HG02840 (cell line): ENCODE results near the gene NEAT1.
A peak's percentile ranks its signal among the peaks of the same experiment; 100 is the strongest.
"Not testable (repeated sequence)": the region's sequence is repeated elsewhere in the genome, so short reads cannot be mapped to it uniquely, and the experiment has no call there.

Experiments used
- ATAC-seq: cut with Tn5 transposase; IDR thresholded peaks from one replicate; pipeline ENCODE4 v1.9.1; 2021; ENCODE audit warnings: mild to moderate bottlenecking, moderate library complexity, moderate number of reproducible peaks; ENCODE audit not compliant: unreplicated experiment, low FRiP score

NEAT1 gene

DNA sequence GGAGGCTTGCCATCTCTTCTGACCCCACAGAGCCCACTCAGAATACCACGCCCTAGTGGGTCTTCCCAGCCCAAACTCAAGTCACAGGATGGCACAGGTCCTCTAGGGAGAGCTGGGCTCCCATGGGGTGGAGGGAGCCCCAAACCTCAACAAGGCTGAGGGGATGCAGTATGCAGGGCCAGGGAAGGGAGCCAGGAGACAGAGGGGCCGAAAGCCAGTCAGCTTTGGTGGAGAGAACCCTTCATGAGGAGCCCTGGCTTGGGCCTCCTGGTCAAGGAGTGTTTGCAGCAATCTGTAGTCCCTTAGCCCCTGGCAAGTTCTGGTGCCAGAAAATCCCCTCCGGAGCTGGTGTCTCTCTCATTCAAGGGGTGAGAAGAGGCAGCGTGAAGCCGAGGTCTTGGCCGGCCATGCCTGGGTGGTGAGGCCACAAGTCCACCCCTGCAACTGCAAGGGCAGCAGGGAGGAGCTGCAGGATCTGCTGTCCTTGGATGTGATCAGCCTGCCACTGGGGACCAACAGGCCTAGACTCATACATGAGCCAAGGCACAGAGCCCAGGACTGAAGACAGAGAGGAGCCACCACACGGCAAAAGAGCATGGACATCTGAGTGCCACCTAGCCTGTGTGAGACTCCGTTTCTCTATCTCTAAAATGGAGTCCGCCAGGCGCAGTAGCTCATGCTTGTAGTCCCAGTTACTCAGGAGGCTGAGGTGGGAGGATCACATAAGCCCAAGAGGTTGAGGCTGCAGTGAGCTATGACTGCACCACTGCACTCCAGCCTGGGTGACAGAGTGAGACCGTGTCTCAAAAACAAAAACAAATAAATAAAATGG lies 24.1 kb downstream of the NEAT1 start:
- ATAC-seq, result no peak

DNA sequence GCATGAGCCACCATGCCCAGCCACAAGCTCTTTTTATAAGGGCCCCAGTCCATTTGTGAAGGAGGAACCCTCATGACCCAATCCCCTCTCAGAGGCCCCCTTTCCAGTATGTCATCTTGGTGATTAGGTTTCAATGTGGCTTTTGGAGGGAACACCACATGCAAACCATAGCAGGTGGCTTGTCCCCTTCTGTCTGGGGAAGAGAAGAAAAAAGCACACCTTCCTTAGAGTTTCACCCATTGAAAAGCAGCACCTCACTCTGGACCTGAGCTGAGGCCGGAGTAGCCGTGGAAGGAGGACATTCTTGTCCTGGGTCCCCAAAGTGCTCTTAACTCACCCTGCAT lies 25.4 kb downstream of the NEAT1 start:
- ATAC-seq, result no peak

DNA sequence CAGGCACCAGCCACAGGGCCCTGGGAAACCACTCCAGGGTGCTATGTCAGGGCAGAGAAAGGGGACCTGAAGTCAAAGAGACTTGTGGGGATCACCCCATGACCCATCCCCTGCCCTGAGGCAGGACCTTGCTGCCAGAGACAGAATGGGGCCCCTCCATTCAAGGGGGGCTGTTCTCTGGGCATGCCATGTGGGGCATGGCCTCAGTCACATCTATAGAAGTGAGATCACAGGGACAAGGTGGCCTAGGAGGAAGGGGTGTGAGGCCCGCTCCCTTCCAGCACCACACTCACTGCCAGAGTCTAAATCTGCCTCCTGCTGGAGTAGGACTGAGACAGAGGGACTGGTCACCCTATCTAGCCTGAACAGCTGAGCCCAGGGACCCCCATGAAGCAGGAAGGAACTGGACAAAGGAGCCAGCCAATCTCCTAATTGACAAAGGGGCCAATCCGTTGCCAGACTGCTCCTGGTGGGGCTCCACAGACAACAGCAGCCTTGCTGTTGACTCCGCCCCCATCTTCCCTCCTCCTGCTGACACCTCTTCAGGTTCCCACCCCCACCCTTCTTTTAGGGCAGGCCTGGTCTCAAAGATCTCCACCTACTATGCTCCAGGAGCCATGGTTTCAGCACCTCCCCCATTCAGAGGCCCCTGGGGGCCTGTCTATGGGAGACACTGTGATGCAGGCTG lies 26.0 kb downstream of the NEAT1 start:
- ATAC-seq, result no peak

DNA sequence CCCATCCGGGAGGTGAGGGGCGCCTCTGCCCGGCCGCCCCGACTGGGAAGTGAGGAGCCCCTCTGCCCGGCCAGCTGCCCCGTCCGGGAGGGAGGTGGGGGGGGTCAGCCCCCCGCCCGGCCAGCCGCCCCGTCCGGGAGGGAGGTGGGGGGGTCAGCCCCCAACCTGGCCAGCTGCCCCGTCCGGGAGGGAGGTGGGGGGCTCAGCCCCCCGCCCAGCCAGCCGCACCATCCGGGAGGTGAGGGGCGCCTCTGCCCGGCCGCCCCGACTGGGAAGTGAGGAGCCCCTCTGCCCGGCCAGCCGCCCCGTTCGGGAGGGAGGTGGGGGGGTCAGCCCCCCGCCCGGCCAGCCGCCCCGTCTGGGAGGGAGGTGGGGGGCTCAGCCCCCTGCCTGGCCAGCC lies 28.7 kb downstream of the NEAT1 start:
- not testable (repeated sequence) for ATAC-seq

DNA sequence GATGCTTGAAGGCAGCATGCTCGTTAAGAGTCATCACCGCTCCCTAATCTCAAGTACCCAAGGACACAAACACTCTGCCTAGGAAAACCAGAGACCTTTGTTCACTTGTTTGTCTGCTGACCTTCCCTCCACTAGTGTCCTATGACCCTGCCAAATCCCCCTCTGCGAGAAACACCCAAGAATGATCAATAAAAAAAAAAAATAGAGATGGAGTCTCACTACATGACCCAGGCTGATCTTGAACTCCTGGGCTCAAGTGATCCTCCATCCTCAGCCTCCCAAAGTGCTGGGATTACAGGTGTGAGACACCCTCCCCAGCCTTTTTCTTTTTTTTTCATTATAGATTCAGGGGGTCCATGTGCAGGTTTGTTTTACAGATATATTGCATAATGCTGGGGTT lies 29.7 kb downstream of the NEAT1 start:
- not testable (repeated sequence) for ATAC-seq

DNA sequence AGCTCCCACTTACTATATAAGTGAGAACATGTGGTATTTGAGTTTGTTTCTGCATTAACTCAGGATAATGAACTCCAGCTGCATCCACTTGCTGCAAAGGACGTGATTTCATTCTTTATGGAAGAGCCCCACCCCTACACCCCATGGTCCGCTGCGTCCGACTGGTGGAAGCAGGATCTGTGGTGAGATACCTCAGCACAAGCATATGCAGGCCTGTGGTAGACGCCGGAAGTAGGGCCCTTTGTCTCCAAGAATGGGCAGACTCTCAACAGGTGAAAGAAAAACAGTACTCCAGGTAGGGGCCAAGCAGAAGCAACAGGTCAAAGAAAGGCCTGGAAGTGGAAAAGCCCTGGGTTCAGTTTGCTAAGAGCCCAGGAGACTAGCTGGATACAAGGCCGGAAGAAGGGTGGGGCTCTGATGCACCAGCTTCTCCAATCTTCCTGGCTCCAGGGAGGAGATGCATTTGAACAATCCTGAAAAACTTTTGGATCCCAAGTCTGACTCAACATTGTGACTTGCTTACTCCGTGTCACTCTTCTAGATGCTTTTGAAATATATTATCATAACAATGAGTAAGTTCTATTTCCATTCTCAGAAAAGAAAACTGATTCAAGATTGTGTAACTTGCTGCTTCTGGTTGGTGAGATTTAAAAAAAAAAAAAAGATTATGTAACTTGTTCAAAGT lies 30.4 kb downstream of the NEAT1 start:
- no peak for ATAC-seq

DNA sequence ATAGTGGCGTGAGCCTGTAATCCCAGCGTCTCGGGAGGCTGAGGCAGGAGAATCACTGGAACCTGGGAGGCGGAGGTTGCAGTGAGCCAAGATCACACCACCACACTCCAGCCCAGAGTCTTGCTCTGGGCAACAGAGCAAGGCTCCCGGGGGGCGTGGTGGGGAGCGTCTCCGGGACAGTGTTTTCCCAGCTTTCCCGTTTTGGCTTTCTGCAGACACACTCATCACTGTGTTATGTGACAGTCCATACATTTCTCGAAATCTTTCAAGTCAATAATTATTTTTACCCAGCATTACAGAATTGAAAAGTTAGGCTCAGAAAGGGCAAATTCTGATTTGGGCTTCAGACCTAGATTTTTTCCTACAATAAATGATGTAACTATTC lies 31.7 kb downstream of the NEAT1 start:
- ATAC-seq, result no peak

DNA sequence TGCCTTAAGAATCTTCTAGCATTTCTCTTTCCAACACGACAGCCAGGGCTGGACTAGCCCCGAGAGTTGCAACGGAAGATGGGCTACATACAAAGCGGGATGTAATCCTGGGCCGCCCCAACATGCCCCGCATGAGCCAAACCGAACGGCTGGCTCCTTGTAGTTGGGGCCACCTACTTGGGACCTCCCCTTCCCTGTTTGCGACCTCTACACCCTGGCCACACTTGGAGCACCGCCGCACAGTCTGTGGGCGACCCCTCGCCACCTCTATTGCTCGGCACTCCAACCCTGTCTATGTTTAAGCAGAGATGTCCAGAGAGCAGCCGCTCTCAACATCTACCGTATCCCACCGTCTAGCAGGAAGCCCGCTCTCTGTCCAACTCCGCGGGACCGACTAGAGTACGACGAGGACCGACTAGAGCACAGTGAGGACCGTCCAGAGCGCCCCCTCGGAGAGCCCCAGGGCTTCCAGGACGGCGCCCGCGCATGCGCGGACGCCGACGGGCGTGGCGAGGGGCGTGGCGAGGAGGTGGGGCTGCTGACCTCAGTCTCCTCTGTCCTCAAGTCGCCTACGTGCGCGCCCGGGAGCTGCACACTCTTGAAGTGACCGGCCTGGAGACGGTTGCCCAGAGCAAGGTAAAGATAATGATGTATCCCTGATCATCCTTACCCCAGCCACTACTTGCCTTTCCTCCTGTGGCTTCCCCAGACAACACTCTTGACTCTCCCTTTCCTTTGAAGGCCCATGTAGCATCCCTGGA lies 32.3 kb downstream of the NEAT1 start:
- peak; percentile 77 for ATAC-seq

DNA sequence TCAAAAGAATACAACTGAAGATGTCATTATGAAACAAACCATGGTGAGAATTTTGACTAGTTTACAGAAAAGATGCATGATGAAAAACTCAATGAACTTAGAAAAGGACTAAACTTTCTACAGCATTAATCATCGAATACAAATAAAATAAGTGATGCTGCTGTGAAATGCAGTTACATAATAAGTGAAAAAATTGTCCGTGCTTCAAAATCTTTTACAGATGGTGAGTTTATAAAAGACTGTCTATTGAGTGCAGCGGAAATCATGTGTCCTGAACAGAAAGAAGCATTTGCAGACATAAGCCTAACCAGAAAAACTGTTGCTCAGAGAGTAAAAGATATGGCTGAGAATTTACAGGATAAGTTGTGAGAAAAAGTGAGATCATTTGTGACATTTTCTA lies 33.8 kb downstream of the NEAT1 start:
- ATAC-seq, result no peak

DNA sequence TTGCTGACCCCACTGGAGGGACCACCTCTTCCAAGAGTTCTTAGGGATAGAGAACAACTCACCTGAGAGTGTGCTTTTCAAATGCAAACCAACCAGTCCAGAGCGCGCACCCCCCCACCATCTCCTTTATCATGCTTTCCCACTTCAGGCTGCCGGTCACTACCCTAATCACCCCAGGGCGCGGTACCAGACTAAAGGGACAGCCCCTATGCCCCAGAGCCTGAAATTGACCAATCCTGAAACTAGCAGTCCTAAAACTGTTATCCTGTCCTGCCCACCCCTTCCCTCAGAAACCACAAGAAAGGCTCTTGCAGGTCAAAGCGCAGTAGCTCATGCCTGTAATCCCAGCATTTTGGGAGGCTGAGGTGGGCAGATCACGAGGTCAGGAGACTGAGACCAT lies 37.0 kb downstream of the NEAT1 start:
- ATAC-seq, result no peak

DNA sequence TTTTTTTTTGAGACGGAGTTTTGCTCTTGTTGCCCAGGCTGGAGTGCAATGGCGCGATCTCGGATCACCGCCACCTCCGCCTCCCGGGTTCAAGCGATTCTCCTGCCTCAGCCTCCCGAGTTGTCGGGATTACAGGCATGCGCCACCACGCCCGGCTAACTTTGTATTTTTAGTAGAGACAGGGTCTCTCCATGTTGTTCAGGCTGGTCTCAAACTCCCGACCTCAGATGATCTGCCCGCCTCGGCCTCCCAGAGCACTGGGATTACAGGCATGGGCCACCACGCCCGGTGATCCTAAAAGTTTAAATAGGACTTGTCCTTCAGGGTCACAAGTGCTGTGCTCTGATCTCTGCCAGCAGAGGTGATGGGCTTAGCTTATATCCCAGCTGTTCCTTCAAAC lies 42.9 kb downstream of the NEAT1 start:
- ATAC-seq, result not testable (repeated sequence)

DNA sequence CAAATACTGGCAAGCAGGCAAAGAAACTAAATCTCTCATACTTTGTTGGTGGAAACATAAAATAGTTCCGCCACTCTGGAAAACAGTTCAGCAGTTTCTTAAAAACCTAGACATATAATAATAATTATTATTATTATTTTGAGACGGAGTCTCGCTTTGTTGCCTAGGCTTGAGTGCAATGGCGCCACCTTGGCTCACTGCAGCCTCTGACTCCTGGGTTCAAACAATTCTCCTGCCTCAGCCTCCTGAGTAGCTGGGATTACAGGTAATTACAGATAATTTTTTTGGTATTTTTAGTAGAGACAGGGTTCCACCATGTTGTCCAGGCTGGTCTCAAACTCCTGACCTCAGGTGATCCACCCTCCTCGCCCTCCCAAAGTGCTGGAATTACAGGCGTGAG lies 44.7 kb downstream of the NEAT1 start:
- not testable (repeated sequence) for ATAC-seq

DNA sequence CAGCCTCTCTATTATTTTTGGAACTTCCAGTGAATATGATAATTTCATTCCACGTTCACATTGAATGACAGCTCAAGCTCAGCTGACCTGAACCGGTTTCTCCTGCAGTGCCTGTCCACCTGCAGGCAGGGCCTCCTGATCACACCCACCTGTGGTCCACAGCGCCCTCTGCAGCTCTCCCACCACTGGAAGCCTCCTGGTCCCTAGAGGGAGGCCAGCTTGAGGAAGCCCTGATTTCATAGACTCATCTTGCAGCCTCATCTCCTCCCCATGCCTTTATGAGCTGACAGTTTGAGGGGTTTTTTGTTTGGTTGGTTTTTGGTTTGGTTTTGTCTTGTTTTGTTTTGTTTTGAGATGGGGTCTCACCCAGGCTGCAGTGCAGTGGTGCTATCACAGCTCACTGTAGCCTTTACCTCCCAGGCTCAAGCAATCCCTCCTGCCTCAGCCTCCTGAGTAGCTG lies 46.3 kb downstream of the NEAT1 start:
- ATAC-seq, result no peak

DNA sequence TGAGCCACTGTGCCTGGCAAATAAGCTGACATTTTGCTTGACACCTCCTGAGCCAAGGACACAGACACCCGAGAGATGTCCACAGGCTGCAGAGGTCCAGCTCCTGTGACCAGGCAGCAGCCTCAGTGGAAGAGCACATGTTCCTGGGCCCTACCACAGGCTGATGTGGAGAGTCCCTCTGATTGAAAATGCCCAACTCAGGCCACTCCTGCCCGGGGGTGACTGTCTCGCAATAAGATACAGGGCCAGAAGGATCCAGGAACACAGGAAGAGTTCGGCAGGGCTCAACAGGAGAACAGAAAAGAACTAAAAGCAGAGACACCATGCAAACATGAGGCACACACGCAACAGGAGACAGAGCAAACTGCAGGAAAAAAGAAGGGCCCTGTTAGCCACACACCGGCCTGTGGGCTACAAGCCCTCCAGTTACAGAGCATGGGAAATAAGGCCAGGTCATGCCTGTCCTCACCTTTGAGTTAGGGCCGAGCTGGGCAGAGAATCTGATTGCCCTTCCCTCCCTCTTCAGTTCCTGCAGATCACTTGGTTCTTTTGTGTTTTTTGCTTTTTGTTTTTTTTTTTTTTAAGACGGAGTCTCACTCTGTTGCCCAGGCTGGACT lies 47.9 kb downstream of the NEAT1 start:
- no peak for ATAC-seq

DNA sequence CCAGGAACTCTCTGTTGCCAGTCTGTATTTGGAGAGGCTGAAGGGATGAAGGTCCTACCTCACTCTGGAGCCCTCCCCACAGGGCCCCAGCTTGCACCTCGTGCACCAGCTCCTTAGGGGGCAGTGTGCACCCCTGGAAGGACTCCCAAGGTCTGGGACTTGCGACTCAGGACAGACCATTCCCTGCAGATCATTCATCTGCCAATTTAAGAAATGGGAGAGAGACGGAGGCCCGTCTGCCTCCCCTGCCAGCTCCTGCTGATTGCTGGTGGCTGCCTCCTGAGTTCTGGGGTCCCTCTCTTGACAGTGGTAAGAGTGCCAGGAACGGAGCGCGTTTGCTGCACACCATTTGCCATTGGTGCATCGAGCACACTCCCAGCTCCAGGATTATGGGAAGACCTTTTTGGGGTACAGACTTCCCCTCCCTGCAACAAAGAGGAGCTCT lies 48.9 kb downstream of the NEAT1 start:
- ATAC-seq, result no peak

DNA sequence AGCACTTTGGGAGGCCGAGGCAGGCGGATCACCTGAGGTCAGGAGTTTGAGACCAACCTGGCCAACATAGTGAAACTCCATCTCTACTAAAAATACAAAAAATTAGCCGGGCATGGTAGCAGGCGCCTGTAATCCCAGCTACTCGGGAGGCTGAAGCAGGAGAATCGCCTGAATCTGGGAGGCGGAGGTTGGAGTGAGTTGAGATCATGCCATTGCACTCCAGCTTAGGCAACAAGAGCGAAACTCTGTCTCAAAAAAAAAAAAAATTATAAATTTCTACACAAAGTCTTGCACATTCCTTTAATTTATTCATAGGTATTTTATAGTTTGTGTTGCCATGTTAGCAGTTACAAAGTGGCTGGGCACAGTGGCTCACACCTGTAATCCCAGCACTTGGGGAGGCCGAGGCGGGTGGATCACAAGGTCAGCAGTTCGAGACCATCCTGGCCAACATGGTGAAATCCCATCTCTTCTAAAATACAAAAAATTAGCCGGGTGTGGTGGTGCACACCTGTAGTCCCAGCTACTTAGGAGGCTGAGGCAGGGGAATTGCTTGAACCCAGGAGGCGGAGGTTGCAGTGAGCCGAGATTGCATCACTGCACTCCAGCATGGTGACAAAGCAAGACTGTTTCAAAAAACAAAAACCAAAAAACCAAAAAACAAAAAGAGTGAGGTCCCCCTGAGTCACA lies 50.1 kb downstream of the NEAT1 start:
- ATAC-seq, result not testable (repeated sequence)

DNA sequence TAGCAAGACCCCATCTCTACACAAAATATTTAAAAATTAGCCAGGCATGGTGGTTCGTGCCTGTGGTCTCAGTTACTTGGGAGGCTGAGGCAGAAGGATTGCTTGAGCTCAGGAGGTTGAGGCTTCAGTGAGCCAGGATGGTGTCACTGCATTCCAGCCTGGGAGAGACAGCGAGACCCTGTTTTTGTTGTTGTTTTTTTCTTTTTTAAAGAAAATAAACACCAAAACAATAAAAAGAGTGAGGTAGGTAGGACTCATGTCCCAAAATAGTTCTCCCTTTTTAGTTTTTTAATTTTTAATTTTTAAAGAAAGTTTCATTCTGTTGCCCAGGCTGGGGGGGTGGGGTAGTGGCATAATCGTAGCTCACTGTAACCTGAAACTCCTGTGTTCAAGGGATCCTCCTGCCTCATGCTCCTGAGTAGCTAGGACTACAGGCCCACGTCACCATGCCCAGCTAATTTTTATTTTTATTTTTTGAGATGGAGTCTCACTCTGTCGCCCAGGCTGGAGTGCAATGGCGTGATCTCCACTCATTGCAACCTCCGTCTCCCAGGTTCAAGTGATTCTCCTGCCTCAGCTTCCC lies 50.8 kb downstream of the NEAT1 start:
- no peak for ATAC-seq

DNA sequence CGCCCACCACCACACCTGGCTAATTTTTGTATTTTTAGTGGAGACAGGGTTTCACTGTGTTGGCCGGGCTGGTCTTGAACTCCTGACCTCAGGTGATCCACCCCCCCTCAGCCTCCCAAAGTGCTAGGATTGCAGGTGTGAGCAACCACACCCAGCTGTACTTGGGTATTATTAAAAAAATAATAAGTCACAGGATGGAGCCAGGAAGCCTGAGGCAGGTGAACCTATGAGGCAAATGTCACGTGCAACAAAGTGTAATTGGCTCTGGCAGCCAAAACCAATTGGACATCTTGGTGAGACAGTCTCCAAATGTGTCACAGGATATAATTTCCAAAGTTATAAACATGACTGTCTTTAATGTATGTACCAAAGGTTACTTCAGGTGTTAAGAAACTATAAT lies 52.3 kb downstream of the NEAT1 start:
- no peak for ATAC-seq

DNA sequence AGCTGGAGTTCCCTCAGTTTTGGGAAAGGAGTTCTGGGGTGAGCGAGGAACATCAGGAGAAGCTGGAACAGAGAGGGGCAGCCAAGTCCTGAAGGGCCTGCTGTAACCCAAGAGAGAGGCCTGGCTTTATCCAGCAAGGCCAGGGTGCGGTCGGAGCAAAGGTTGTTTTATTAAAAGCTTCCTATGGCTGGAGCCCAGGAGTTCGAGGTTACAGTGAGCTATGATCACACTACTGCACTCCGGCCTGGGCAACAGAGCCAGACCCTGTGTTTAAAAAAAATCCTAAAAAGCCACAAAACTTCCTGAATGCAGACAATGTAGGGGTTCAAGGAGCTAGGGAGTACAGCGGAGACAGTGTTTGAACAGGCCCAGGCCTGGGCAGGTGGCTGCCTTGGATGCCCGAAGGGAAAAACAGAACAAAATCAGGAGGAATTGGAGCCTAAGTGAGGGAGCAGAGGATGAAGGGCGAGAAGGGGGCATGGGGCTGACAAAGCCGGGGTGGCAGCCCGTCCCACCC lies 54.1 kb downstream of the NEAT1 start:
- no peak for ATAC-seq
